ENCODE measurements around the gene EIF3K. TPM values are rescaled to one million over a fixed set of nuclear protein-coding genes. Genes with fewer than 3 reads are reported as not detected.
"Not testable (repeated sequence)": the region's sequence is repeated elsewhere in the genome, so short reads cannot be mapped to it uniquely, and the experiment has no call there.

Gene EIF3K
- 350 and 352 TPM in 2 replicates for total RNA-seq

DNA sequence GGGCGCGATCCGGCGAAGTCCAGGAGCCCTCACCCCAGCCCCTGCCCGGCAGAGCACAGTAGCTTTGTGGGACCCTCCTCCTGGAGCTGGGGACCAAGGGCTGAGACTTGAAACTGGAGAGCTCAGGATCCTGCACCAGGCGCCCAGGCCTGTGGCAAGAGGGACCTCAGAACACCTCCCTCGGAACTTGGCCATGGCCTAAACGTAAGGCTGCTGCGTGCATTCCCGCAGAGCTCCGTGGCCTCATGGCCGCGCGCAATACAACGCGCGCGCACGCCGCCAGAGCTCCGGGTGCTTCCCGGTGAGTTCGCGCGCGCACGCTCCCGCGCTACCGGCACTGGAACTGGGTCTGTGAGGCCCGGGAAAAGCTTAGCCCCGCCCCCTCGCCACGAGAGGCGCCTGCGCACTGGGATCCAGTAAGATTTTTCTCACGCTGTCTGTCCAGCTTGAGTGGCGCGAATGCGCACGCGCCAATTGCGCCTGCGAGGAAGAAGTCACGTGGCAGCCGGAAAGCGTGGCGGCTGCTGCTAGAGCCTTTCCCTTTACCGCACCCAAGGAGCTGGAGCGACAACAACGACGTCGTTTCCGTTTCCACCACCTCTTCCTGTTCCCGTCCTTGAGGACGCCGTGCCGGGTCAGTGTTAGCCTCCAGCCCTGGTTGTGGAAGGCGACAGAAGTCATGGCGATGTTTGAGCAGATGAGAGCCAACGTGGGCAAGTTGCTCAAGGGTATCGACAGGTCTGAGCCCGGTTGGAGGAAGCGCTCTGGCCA, at the start of gene EIF3K:
EIF3K (plus strand) TSS at position 599 of the 771 bp plus-strand sequence; CDS start at position 680, 81 bp downstream.
- intact Hi-C loops (cut with micrococcal nuclease) = loop anchor here (1.0 to 2.0 kb wide), 6 partner anchors 29 to 312 kb away; partner anchors contain the start of genes ACTN4, MRPS12, NFKBIB and SARS2

- intact Hi-C loops (cut with micrococcal nuclease) = no loop called here
Measured at GRCh38 chr19:38569368-38569983, 49.5 kb upstream of the EIF3K start.

DNA sequence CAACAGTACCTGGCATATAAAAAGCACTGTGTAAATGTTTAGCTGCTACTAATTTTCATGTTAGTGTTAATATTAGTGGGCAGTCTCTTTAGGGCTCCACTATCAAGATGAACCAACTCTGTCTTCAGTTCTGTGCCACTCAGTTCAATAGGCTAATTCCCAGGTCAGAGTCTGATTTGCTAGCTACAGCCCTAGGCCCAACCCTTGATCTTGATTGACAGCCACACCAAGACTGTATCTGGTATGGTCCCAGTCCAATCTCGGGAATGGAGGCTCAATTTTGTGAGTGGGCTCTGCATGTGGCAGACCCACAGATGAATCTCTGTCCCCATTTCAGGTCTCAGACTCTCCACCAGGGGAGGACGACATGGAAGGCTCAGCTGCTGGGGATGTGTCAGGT, 47.3 kb upstream of the EIF3K start:
- intact Hi-C loops (cut with micrococcal nuclease) = no loop called here

DNA sequence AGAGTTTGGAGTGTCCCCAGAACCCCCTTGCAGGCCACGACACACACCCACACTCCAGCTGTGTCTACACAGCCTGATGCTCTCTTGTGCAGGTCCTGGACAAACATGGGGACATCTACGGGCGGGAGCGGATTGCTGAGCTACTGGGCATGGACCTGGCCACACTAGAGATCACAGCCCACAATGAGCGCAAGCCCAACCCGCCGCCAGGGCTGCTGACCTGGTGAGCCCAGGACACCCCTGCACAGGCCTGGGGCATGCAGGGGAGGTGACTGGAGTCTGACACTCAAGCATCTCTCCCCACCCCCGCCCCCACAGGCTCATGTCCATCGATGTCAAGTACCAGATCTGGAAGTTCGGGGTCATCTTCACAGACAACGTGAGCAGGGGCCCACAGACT, 41.2 kb upstream of the EIF3K start:
- intact Hi-C loops (cut with micrococcal nuclease) = no loop called here

GRCh38 chr19:38579304-38579703, 39.7 kb upstream of the EIF3K start:
- intact Hi-C loops (cut with micrococcal nuclease) = not testable (repeated sequence)

DNA sequence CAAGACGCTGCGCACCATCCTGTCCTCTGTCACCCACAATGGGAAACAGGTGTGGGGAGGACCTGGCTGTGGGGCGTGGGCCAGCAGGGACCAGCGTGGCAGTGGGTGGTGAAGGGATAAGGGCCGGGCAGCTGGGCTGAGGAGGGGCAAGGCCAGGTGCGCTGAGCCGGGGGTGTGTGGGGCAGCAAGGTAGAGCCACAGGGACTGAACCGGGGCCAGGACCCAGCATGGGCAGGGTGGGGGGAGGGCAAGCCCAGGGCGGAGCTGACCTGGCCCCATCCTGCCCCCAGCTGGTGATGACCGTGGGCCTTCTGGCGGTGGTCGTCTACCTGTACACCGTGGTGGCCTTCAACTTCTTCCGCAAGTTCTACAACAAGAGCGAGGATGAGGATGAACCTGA, 38.9 kb upstream of the EIF3K start:
- intact Hi-C loops (cut with micrococcal nuclease) = no loop called here

DNA sequence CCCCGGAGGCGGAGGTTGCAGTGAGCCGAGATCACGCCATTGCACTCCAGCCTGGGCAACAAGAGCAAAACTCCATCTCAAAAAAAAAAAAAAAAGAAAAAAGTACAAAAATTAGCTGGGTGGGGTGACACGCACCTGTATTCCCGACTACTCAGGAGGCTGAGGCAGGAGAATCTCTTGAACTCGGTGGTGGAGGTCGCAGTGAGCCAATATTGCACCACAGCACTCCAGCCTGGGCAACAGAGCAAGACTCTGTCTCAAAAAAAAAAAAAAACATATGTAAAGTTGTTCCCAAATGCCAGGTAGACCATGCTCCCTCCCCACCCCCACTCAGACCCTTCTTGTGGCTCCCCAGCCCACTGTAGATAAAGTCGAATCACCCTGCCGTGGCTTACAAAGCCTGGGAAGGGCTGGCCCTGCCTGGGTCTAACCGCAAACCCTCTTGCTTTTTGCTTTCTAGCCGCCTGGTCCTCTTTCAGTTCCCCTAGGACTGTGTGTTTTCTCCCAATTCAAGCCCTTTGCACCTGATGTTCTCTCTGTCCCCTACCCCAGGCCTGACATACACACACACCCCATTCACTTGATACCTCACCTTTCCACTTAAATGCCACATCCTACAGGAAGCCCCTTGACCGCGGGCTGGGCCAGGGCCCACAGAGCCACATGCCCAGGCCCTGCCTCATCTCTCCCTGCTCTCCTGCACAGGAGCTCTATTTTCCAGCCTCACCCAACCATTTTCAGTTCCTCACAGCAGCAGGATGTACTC, 35.6 kb upstream of the EIF3K start:
- intact Hi-C loops (cut with micrococcal nuclease) = no loop called here

DNA sequence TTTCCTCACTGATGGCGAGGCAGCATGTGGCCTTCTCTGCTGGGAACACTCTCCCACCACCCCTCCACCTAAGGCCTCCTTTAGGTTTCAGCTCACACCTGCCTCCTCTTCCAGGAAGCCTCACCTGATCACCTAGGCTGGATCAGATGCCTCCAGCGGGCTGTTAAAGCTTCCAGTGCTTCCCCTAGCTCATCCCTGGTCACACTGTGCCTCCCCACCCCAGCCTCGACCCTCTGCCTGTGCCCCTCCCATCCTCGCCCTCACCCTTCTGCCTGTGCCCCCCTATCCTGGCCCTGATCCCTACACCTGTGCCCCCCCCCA, 35.0 kb upstream of the EIF3K start:
- intact Hi-C loops (cut with micrococcal nuclease) = no loop called here

DNA sequence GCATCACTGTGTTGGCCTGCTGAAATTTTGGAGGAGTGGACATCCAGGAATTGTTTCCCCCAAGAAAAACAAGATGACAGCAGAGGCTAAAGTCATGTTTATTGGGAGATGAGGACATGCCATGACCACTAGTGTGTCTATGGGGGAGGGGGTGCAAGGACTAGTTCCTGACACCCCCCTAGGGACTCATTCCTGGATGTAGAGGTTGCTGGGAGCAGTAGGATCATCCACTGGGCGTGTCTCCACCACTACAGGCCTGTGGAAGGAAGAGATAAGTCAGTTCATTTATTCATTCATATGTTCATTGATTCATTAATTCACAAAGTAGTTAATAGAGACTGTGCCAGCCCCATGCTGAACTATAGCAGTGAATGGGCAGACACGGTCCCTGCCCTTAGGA, 31.4 kb upstream of the EIF3K start:
- intact Hi-C loops (cut with micrococcal nuclease) = no loop called here

DNA sequence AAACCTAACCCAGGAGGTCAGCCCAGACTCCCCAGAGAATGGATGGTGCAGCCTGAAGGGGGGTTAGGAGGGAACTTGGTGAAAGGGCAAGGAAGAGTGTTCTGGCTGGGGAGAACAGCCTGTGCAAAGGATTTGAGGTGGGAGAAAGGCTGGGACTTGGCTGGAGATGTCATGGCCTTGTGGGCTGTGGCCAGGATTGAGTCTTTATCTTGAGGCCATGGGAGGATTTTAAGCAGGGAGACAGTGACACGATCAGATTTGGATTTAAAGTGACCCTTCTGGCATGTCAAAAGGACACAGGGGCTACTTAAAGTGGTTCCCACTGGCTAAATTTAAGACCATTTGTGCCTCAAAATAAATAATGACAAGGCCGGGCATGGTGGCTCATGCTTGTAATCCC, 30.9 kb upstream of the EIF3K start:
- intact Hi-C loops (cut with micrococcal nuclease) = no loop called here

- intact Hi-C loops (cut with micrococcal nuclease) = no loop called here
Measured at GRCh38 chr19:38592940-38593339, 26.0 kb upstream of the EIF3K start.

- intact Hi-C loops (cut with micrococcal nuclease) = no loop called here
Measured at GRCh38 chr19:38596057-38596981, 22.7 kb upstream of the EIF3K start.

GRCh38 chr19:38597075-38597474, 21.9 kb upstream of the EIF3K start:
- intact Hi-C loops (cut with micrococcal nuclease) = no loop called here

DNA sequence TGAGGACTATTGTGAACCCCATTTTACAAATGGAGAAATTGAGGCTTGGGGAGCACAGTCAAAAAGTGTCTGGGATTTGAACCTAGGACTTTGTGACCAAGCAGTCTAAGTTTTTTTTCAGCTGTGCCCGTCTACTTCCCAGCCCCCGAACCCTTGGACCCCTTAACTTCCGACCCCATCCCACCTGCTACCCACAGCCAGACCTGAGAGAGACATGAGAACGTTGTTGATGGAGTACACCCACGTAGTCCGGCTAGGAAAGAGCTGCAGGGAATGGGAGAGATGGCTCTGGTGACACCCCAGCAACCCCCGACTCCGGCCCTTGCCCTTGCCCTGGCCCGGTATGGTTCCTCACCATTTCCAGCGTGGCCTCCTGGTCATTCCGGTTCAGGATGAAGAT, 19.3 kb upstream of the EIF3K start:
- intact Hi-C loops (cut with micrococcal nuclease) = no loop called here

GRCh38 chr19:38602856-38603255, 16.1 kb upstream of the EIF3K start:
- intact Hi-C loops (cut with micrococcal nuclease) = not testable (repeated sequence)

GRCh38 chr19:38606131-38606530, 12.9 kb upstream of the EIF3K start:
- intact Hi-C loops (cut with micrococcal nuclease) = no loop called here

- intact Hi-C loops (cut with micrococcal nuclease) = no loop called here
Measured at GRCh38 chr19:38614289-38614688, 4.7 kb upstream of the EIF3K start.

DNA sequence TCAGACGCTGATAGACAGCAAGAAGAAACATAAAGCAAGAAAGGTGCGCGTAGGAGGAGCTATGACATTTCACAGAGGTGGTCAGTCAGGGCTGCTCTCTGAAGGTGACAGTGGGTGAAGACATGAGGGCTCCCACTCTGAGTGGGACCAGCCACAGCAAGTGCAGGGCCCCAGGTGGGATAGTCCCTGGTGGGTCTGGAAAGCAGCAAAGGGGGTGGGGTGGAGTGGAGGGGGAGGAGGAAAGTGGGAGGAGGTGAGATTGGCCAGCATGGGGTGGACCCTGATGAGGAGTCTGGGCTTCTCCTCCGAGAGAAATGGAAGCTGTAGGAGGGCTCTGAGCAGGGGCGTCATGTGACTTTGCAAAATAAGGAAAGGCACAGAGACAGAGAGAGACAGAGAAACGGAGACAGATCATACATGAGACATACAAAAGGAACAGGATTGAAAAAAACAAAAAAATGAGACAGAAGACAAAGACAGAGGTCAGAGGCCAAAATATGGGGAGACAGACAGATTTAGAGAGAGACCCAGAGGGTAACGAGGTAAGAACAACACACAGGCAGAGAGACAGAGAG, 3.9 kb upstream of the EIF3K start:
- intact Hi-C loops (cut with micrococcal nuclease) = no loop called here

DNA sequence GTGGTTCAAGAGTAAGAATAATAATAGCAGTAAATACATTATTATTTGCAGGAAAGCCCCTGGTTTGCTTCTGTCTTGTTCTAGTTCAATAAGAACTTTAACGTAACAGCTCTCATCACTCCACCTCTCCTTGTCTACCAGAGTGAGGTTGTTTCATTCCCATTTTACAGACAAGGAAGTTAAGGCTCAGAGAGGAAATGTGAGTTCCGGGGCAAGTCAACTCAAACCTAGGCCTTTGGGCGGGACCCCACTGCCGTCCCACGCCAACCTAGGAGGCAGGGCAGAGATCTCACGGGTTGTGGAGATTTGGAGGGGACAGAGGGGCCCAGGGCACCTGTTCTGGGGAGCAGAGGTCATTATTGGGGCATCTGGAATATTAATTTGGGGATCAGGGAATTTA, 2.7 kb upstream of the EIF3K start:
- intact Hi-C loops (cut with micrococcal nuclease) = no loop called here

GRCh38 chr19:38617283-38617763, 1.7 kb upstream of the EIF3K start:
- intact Hi-C loops (cut with micrococcal nuclease) = loop anchor here (1.0 kb wide), 1 partner anchor 102 kb away; no protein-coding TSS in a partner anchor

All from T-helper 2 cell treated with Interferon-gamma antibody and Interleukin-4, amounts not matched to agents 100 ng/mL and 5 ng/mL, for 36 hours (primary cell).